ENCODE measurements around the gene OXCT1. TPM values are rescaled to one million over a fixed set of nuclear protein-coding genes. Genes with fewer than 3 reads are reported as not detected.

OXCT1 gene
- total RNA-seq, 1 donor = 39.4 TPM

DNA sequence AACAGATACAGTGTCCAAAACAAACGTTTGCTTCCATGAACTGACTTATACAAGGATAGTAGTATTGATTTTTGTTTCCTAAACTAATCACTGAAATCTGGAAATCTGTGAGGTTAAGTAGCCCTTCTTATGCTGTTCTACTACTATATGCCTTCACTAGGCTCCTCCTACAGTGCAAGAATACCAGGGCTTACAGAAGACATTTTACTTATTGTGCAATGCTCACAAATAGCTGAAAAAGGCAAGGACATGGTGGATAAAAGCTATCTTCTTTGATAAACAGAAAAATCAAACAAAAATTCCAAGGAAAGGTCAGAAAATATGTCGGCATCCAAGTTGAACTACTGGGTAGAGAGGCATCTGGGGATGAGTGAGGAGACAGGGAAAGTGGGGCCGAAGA is 61.9 kb downstream of the OXCT1 start:
- Histone ChIP-seq H3K27me3 (ENCODE audit: insufficient read depth, low read length) (no peaks in the 10 kb centered on the region), H3K4me3 (ENCODE audit: insufficient read depth, low read length) (no peak overlapping the region), H3K4me2 (ENCODE audit: insufficient read depth, low read length) (no peak overlapping the region), H2AFZ (ENCODE audit: low read length) (no peak overlapping the region), H3K79me2 (ENCODE audit: insufficient read depth, low read length) (no peaks in the 10 kb centered on the region), H3K27ac (ENCODE audit: low read depth, low read length) (no peak overlapping the region), H4K20me1 (ENCODE audit: insufficient read depth, low read length) (no peaks in the 10 kb centered on the region), H3K4me1 (ENCODE audit: insufficient read depth, low read length) (no peaks in the 10 kb centered on the region), H3K9me3 (ENCODE audit: low read depth, low read length) (no peaks in the 10 kb centered on the region), H3K36me3 (ENCODE audit: insufficient read depth, low read length) (peaks cover 5% of the 10 kb centered on the region)
- TF ChIP-seq, protein P1, sequence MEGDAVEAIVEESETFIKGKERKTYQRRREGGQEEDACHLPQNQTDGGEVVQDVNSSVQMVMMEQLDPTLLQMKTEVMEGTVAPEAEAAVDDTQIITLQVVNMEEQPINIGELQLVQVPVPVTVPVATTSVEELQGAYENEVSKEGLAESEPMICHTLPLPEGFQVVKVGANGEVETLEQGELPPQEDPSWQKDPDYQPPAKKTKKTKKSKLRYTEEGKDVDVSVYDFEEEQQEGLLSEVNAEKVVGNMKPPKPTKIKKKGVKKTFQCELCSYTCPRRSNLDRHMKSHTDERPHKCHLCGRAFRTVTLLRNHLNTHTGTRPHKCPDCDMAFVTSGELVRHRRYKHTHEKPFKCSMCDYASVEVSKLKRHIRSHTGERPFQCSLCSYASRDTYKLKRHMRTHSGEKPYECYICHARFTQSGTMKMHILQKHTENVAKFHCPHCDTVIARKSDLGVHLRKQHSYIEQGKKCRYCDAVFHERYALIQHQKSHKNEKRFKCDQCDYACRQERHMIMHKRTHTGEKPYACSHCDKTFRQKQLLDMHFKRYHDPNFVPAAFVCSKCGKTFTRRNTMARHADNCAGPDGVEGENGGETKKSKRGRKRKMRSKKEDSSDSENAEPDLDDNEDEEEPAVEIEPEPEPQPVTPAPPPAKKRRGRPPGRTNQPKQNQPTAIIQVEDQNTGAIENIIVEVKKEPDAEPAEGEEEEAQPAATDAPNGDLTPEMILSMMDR (IDR thresholded peaks at IDR 0.05; ENCODE audit: extremely low read depth, low read depth, low read length) = no peak
- DNase-seq (ENCODE audit: insufficient read length, low spot score, missing footprints) = no peak

DNA sequence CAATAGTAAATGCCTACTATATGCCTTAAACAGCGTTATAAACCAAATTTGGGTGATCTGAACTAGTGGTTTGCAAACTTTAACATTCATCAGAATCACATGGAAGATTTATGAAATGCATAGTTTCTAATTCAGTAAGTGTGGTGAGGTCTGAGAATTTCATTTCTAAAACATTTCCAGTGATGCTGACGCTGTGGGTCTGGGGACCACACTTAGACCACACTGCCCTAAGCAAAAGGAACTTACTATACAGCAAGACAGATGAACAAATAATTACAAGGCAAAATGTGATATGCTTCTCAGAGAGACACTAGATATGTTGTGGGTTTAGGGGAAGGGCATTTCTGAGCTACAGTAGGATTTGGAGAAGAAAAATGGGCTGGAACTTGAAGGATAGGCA is 72.6 kb downstream of the OXCT1 start:
- TF ChIP-seq, protein P1 (IDR thresholded peaks at IDR 0.05; ENCODE audit: extremely low read depth, low read depth, low read length) = no peak
- Histone ChIP-seq H3K27me3 (ENCODE audit: insufficient read depth, low read length) (no peaks in the 10 kb centered on the region), H4K20me1 (ENCODE audit: insufficient read depth, low read length) (no peaks in the 10 kb centered on the region), H3K4me1 (ENCODE audit: insufficient read depth, low read length) (peaks cover 35% of the 10 kb centered on the region), H3K4me2 (ENCODE audit: insufficient read depth, low read length) (no peak overlapping the region), H2AFZ (ENCODE audit: low read length) (no peak overlapping the region), H3K9me3 (ENCODE audit: low read depth, low read length) (no peaks in the 10 kb centered on the region), H3K36me3 (ENCODE audit: insufficient read depth, low read length) (peaks cover 4% of the 10 kb centered on the region), H3K27ac (ENCODE audit: low read depth, low read length) (no peak overlapping the region), H3K4me3 (ENCODE audit: insufficient read depth, low read length) (no peak overlapping the region), H3K79me2 (ENCODE audit: insufficient read depth, low read length) (no peaks in the 10 kb centered on the region)
- DNase-seq (ENCODE audit: insufficient read length, low spot score, missing footprints) = no peak

DNA sequence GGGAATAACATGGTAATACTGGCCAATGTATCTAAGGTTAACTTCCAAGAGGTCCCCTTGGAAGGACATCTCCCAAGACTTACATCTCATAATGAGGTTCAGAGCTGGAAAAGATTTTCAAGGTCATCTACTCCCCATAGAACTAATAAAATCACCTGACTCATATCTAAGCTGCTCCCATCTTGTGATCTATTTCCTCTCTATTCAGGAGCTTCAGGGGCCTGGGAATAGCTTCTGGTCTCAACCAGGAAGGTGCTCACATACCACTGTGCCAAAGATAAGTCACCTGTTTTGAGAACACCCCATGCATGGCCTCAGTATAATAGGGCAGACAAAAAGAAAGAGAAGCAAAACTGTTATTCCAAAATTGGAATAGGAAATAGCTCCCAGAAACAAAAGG is 74.2 kb downstream of the OXCT1 start:
- peak overlapping the region; percentile 22 for H3K4me2 ChIP-seq (ENCODE audit: insufficient read depth, low read length)

DNA sequence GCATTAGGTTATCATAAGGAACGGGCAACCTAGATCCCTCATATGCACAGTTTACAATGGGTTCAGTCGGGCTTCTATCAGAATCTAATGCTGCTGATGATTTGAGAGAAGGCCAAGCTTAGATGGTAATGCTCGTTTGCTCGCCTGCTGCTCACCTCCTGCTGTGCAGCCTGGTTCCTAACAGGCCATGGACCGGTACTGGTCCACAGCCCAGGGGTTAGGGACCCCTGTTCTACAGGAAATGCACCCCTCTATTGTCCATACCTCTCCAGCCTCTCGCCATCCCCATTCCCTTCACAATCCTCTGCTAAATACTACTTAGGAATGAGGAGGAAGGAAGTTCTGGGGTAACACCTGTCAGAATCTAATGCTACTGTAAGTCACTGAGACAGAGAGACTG is 75.1 kb downstream of the OXCT1 start:
- Histone ChIP-seq H4K20me1 (ENCODE audit: insufficient read depth, low read length) (no peaks in the 10 kb centered on the region), H2AFZ (ENCODE audit: low read length) (no peak overlapping the region), H3K36me3 (ENCODE audit: insufficient read depth, low read length) (peaks cover 4% of the 10 kb centered on the region), H3K9me3 (ENCODE audit: low read depth, low read length) (no peaks in the 10 kb centered on the region), H3K79me2 (ENCODE audit: insufficient read depth, low read length) (no peaks in the 10 kb centered on the region), H3K4me3 (ENCODE audit: insufficient read depth, low read length) (no peak overlapping the region), H3K4me2 (ENCODE audit: insufficient read depth, low read length) (peak overlapping the region; percentile 63), H3K27me3 (ENCODE audit: insufficient read depth, low read length) (no peaks in the 10 kb centered on the region), H3K4me1 (ENCODE audit: insufficient read depth, low read length) (peaks cover 43% of the 10 kb centered on the region), H3K27ac (ENCODE audit: low read depth, low read length) (peak overlapping the region; percentile 82)
- TF ChIP-seq, protein P1 (IDR thresholded peaks at IDR 0.05; ENCODE audit: extremely low read depth, low read depth, low read length) = no peak
- DNase-seq (ENCODE audit: insufficient read length, low spot score, missing footprints) = no peak

More for the DNA sequence above, 74.2 kb downstream of the OXCT1 start:
- H3K36me3 ChIP-seq (ENCODE audit: insufficient read depth, low read length) = peaks cover 4% of the 10 kb centered on the region
- no peak for DNase-seq (ENCODE audit: insufficient read length, low spot score, missing footprints)
- H3K9me3 ChIP-seq (ENCODE audit: low read depth, low read length) = no peaks in the 10 kb centered on the region
- no peaks in the 10 kb centered on the region for H4K20me1 ChIP-seq (ENCODE audit: insufficient read depth, low read length)
- no peaks in the 10 kb centered on the region for H3K27me3 ChIP-seq (ENCODE audit: insufficient read depth, low read length)
- H3K4me1 ChIP-seq (ENCODE audit: insufficient read depth, low read length) = peaks cover 35% of the 10 kb centered on the region
- no peak overlapping the region for H3K4me3 ChIP-seq (ENCODE audit: insufficient read depth, low read length)
- no peak overlapping the region for H2AFZ ChIP-seq (ENCODE audit: low read length)
- H3K79me2 ChIP-seq (ENCODE audit: insufficient read depth, low read length) = no peaks in the 10 kb centered on the region
- TF ChIP-seq, protein P1 (IDR thresholded peaks at IDR 0.05; ENCODE audit: extremely low read depth, low read depth, low read length) = no peak
- H3K27ac ChIP-seq (ENCODE audit: low read depth, low read length) = peak overlapping the region; percentile 82

Data from osteoblast (primary cell).